ENCODE measurements around the gene APBA2.

Gene APBA2

GRCh38 chr15:28944696-28945300, 59.0 kb downstream of the APBA2 start:
- Histone ChIP-seq H3K9ac (ENCODE audit: low read length) (no peak overlapping the region), H4K20me1 (ENCODE audit: insufficient read depth, low read length) (no peaks in the 10 kb centered on the region), H3K36me3 (replicated peaks; ENCODE audit: low read depth, low read length) (no peaks in the 10 kb centered on the region), H2AFZ (ENCODE audit: low read depth, low read length) (no peak overlapping the region), H3K79me2 (ENCODE audit: low read length) (no peaks in the 10 kb centered on the region), H3K27ac (ENCODE audit: low read length) (no peak overlapping the region), H3K4me2 (ENCODE audit: low read length) (no peak overlapping the region), H3K4me3 (ENCODE audit: low read length) (no peak overlapping the region), H3K27me3 (ENCODE audit: low read depth, low read length) (no peaks in the 10 kb centered on the region), H3K4me1 (ENCODE audit: low read length) (no peaks in the 10 kb centered on the region), H3K9me3 (ENCODE audit: insufficient read depth, low read length) (no peaks in the 10 kb centered on the region; the same call in 1 of the 2 replicates)
- TF ChIP-seq, protein P1, sequence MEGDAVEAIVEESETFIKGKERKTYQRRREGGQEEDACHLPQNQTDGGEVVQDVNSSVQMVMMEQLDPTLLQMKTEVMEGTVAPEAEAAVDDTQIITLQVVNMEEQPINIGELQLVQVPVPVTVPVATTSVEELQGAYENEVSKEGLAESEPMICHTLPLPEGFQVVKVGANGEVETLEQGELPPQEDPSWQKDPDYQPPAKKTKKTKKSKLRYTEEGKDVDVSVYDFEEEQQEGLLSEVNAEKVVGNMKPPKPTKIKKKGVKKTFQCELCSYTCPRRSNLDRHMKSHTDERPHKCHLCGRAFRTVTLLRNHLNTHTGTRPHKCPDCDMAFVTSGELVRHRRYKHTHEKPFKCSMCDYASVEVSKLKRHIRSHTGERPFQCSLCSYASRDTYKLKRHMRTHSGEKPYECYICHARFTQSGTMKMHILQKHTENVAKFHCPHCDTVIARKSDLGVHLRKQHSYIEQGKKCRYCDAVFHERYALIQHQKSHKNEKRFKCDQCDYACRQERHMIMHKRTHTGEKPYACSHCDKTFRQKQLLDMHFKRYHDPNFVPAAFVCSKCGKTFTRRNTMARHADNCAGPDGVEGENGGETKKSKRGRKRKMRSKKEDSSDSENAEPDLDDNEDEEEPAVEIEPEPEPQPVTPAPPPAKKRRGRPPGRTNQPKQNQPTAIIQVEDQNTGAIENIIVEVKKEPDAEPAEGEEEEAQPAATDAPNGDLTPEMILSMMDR (IDR thresholded peaks at IDR 0.05; ENCODE audit: low read depth, low read length): no peak
- no peak for TF ChIP-seq EZH2phosphoT487 (IDR thresholded peaks at IDR 0.05; ENCODE audit: low read depth)

- H3K9me3 ChIP-seq (ENCODE audit: insufficient read depth, low read length): no peaks in the 10 kb centered on the region; the same call in 1 of the 2 replicates
- no peak overlapping the region for H2AFZ ChIP-seq (ENCODE audit: low read depth, low read length)
- H3K9ac ChIP-seq (ENCODE audit: low read length): no peak overlapping the region
- no peak overlapping the region for H3K27ac ChIP-seq (ENCODE audit: low read length)
- TF ChIP-seq EZH2phosphoT487 (IDR thresholded peaks at IDR 0.05; ENCODE audit: low read depth): no peak
- TF ChIP-seq, protein P1 (IDR thresholded peaks at IDR 0.05; ENCODE audit: low read depth, low read length): no peak
- no peak overlapping the region for H3K4me2 ChIP-seq (ENCODE audit: low read length)
- no peaks in the 10 kb centered on the region for H3K27me3 ChIP-seq (ENCODE audit: low read depth, low read length)
- H3K36me3 ChIP-seq (replicated peaks; ENCODE audit: low read depth, low read length): no peaks in the 10 kb centered on the region
- no peaks in the 10 kb centered on the region for H3K4me1 ChIP-seq (ENCODE audit: low read length)
- H4K20me1 ChIP-seq (ENCODE audit: insufficient read depth, low read length): no peaks in the 10 kb centered on the region
- H3K4me3 ChIP-seq (ENCODE audit: low read length): no peak overlapping the region
- H3K79me2 ChIP-seq (ENCODE audit: low read length): no peaks in the 10 kb centered on the region
Measured at GRCh38 chr15:28945626-28946230, 60.0 kb downstream of the APBA2 start.

DNA sequence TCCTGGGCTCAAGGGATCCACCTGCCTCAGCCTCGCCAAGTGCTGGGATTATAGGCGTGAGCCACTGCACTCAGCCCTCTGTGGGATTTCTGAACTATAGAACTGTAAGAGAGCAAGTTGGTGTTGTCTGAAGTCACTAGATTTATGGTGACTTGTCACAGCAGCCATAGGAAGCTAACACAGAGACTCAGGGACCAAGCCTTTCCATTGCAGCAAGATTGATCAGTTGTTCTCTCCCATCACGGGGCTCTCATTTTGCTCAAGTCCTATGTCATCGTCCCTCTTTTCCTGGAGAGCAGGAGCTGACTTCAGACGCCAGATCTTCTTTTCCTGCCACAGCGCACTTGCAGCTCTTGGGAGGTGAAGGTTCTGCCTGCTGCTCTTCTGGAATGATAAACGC, 61.0 kb downstream of the APBA2 start:
- H2AFZ ChIP-seq (ENCODE audit: low read depth, low read length): no peak overlapping the region
- H3K9me3 ChIP-seq (ENCODE audit: insufficient read depth, low read length): no peaks in the 10 kb centered on the region; the same call in 1 of the 2 replicates
- H3K36me3 ChIP-seq (replicated peaks; ENCODE audit: low read depth, low read length): no peaks in the 10 kb centered on the region
- no peaks in the 10 kb centered on the region for H3K79me2 ChIP-seq (ENCODE audit: low read length)
- TF ChIP-seq EZH2phosphoT487 (IDR thresholded peaks at IDR 0.05; ENCODE audit: low read depth): no peak
- TF ChIP-seq, protein P1 (IDR thresholded peaks at IDR 0.05; ENCODE audit: low read depth, low read length): no peak
- no peaks in the 10 kb centered on the region for H3K4me1 ChIP-seq (ENCODE audit: low read length)
- no peak overlapping the region for H3K27ac ChIP-seq (ENCODE audit: low read length)
- H4K20me1 ChIP-seq (ENCODE audit: insufficient read depth, low read length): no peaks in the 10 kb centered on the region
- H3K27me3 ChIP-seq (ENCODE audit: low read depth, low read length): no peaks in the 10 kb centered on the region
- no peak overlapping the region for H3K4me3 ChIP-seq (ENCODE audit: low read length)
- no peak overlapping the region for H3K4me2 ChIP-seq (ENCODE audit: low read length)
- no peak overlapping the region for H3K9ac ChIP-seq (ENCODE audit: low read length)

GRCh38 chr15:28947221-28947674, 61.5 kb downstream of the APBA2 start:
- no peaks in the 10 kb centered on the region for H3K79me2 ChIP-seq (ENCODE audit: low read length)

More at GRCh38 chr15:28947221-28947674, 61.5 kb downstream of the APBA2 start:
- Histone ChIP-seq H3K4me2 (ENCODE audit: low read length) (no peak overlapping the region), H3K27me3 (ENCODE audit: low read depth, low read length) (no peaks in the 10 kb centered on the region), H3K4me3 (ENCODE audit: low read length) (no peak overlapping the region), H3K9me3 (ENCODE audit: insufficient read depth, low read length) (no peaks in the 10 kb centered on the region; the same call in 1 of the 2 replicates), H3K27ac (ENCODE audit: low read length) (no peak overlapping the region), H4K20me1 (ENCODE audit: insufficient read depth, low read length) (no peaks in the 10 kb centered on the region), H3K4me1 (ENCODE audit: low read length) (no peaks in the 10 kb centered on the region), H3K36me3 (replicated peaks; ENCODE audit: low read depth, low read length) (no peaks in the 10 kb centered on the region), H2AFZ (ENCODE audit: low read depth, low read length) (no peak overlapping the region), H3K9ac (ENCODE audit: low read length) (no peak overlapping the region)
- TF ChIP-seq, protein P1 (IDR thresholded peaks at IDR 0.05; ENCODE audit: low read depth, low read length): no peak
- TF ChIP-seq EZH2phosphoT487 (IDR thresholded peaks at IDR 0.05; ENCODE audit: low read depth): no peak
